HepG2 (cell line): ENCODE data around the gene NDUFA8.

Source experiments
- KAT8 ChIP-seq: IDR thresholded peaks from 2 replicates; pipeline ENCODE4 v1.6.1; 2016; ENCODE audit warnings: missing genetic modification reagents, missing compliant biosample characterization
- MNT ChIP-seq: fragments of 450-650 bp; IDR thresholded peaks from 2 replicates; pipeline ENCODE4 v1.6.1; 2016

GRCh38 chr9:122132539-122132938 is 27.0 kb downstream of the NDUFA8 start:
- TF ChIP-seq MNT, result no peak
- no peak for TF ChIP-seq KAT8
